Raji (cell line): ENCODE measurements around the gene NIPSNAP3A.

ENCODE experiments used
- POLR2A ChIP-seq: IDR thresholded peaks from 2 replicates; pipeline ENCODE4 v1.6.1; 2011; ENCODE audit warnings: low read depth, low read length, control low read depth; ENCODE audit not compliant: insufficient read depth

Gene NIPSNAP3A

GRCh38 chr9:104767507-104767906 lies 20.0 kb downstream of the NIPSNAP3A start:
- no peak for TF ChIP-seq POLR2A

GRCh38 chr9:104769655-104770054 lies 22.2 kb downstream of the NIPSNAP3A start:
- no peak for TF ChIP-seq POLR2A

GRCh38 chr9:104772714-104773510 lies 25.4 kb downstream of the NIPSNAP3A start:
- no peak for TF ChIP-seq POLR2A

- TF ChIP-seq POLR2A, result no peak
Observed at GRCh38 chr9:104774132-104774531, 26.6 kb downstream of the NIPSNAP3A start.

- peak; percentile 84 for TF ChIP-seq POLR2A
Observed at GRCh38 chr9:104774831-104775573, 27.5 kb downstream of the NIPSNAP3A start.

GRCh38 chr9:104775574-104775936 lies 28.1 kb downstream of the NIPSNAP3A start:
- no peak; the same call in 1 of the 2 replicates for TF ChIP-seq POLR2A

- no peak for TF ChIP-seq POLR2A
Observed at GRCh38 chr9:104775976-104776375, 28.5 kb downstream of the NIPSNAP3A start.

GRCh38 chr9:104776797-104777196 lies 29.3 kb downstream of the NIPSNAP3A start:
- no peak for TF ChIP-seq POLR2A

GRCh38 chr9:104778802-104779201 lies 31.3 kb downstream of the NIPSNAP3A start:
- TF ChIP-seq POLR2A, result no peak

- TF ChIP-seq POLR2A, result no peak
Observed at GRCh38 chr9:104779334-104779733, 31.9 kb downstream of the NIPSNAP3A start.

GRCh38 chr9:104779946-104780535 lies 32.6 kb downstream of the NIPSNAP3A start:
- TF ChIP-seq POLR2A, result no peak

- TF ChIP-seq POLR2A, result no peak
Observed at GRCh38 chr9:104780796-104781395, 33.4 kb downstream of the NIPSNAP3A start.

- no peak for TF ChIP-seq POLR2A
Observed at GRCh38 chr9:104783588-104783987, 36.1 kb downstream of the NIPSNAP3A start.

- TF ChIP-seq POLR2A, result no peak
Observed at GRCh38 chr9:104784098-104784497, 36.6 kb downstream of the NIPSNAP3A start.

GRCh38 chr9:104786293-104786692 lies 38.8 kb downstream of the NIPSNAP3A start:
- no peak for TF ChIP-seq POLR2A

GRCh38 chr9:104787306-104788015 lies 40.0 kb downstream of the NIPSNAP3A start:
- no peak for TF ChIP-seq POLR2A

- no peak for TF ChIP-seq POLR2A
Observed at GRCh38 chr9:104788251-104788650, 40.8 kb downstream of the NIPSNAP3A start.
